ENCODE data around the gene NOS1AP.

NOS1AP gene

DNA sequence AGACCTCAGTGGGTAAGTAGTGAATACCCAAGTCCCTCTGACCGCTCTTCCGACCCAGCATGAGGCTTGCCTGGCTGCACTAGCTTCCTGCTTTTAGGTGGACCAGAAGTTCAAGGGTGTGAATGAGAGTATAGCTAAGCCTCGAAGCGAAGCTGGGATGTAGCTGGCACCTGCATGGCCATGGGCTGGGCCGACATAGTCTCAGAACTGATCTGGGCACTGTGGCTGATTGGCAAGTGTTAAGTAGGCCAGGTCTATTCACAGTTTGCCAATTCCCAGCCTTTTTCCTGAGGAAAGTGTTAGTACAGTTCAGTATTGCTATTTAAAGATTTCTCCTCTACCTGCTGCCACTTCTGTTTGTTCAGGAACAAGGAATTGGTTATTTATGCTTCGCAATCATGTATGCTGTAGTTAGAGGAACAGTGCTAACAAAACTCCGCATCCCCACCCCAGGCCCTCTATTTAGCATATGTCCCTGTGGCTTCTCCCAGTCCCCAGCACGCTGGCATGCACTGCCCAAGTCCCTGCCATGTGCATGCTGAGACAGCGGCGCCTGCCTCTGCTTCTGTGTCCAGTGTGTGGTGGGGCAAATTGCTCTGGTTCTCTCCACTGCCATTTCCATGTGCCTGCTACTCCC, 290.9 kb downstream of the NOS1AP start:
- in situ Hi-C loops (cut with MboI; ENCODE audit: low sequenced_read_pairs) = no loop called here

DNA sequence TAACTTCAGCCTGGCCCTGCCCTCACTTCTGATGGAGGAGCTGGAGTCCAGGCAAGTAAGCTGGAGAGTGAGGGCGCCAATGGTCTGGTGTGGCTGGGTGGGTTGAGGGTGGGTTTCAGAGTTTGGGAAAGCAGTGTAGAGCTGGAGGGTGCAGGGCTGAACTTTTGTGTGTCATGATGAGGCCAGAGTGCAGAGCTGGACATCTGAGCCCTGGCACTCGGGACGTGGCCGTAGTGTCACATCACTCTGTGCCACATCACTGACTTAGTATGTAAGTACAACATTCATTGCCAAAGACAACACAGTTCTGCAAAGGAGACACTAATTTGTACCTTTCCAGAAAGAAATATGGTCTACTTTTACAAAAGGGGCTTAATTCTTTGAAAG, 291.4 kb downstream of the NOS1AP start:
- in situ Hi-C loops (cut with MboI; ENCODE audit: low sequenced_read_pairs) = no loop called here

DNA sequence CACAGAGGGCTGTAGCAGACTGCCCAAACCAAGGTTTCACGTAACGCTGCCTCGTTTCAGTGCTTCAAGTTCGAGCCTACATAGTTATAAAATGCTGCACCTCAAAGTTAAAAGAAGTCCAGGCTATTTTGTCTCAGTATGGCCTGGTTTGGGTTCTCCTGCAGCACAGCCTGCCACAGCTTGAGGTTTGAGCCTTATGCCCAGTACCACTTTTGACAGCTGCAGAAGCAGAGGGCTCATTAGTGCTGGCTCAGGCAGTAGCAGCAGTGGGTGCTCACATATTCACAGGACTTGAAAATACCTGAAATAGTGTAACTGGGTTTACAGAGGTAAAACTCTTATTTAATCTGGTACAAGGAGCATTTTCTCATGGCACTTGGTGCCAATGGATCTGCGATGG, 291.9 kb downstream of the NOS1AP start:
- in situ Hi-C loops (cut with MboI; ENCODE audit: low sequenced_read_pairs) = no loop called here

DNA sequence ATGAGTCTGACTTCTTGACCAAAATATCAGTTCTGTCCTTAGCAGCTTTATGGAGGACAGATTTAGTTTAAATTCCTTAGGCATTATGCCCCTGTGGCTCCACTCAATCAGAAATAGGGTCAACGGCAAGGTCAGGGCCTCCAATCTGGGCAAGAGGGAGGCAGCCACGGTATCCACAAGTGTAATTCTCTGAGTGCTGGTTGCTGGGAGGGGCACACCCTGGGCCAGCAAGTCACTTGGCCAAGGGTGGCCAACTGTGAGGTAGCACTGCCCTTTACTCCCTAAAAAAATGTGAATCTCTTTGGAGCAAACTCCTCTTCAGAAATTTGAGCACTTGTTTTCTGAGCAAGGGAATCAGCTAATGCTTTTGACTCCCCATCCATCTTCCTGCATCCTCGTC, 294.3 kb downstream of the NOS1AP start:
- in situ Hi-C loops (cut with MboI; ENCODE audit: low sequenced_read_pairs) = no loop called here

DNA sequence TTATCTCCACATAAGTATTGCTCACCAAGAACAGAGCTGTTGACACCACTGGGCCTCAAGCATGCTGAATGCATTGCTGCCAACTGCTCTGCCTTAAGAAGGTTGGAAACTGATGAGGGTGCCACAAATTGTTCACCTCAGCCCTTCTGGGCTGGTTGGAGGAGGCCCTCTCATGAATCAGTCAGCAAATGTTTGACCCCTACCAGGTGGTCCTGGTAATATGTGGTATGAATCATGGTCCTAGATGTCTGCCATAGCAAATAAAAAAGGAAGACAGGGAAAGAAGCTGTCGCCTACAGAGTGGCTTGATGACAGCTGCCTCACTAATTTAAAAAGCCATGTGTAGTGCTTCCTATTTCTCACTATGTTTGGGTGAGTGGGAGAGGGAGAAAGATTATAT, 295.0 kb downstream of the NOS1AP start:
- in situ Hi-C loops (cut with MboI; ENCODE audit: low sequenced_read_pairs) = no loop called here

DNA sequence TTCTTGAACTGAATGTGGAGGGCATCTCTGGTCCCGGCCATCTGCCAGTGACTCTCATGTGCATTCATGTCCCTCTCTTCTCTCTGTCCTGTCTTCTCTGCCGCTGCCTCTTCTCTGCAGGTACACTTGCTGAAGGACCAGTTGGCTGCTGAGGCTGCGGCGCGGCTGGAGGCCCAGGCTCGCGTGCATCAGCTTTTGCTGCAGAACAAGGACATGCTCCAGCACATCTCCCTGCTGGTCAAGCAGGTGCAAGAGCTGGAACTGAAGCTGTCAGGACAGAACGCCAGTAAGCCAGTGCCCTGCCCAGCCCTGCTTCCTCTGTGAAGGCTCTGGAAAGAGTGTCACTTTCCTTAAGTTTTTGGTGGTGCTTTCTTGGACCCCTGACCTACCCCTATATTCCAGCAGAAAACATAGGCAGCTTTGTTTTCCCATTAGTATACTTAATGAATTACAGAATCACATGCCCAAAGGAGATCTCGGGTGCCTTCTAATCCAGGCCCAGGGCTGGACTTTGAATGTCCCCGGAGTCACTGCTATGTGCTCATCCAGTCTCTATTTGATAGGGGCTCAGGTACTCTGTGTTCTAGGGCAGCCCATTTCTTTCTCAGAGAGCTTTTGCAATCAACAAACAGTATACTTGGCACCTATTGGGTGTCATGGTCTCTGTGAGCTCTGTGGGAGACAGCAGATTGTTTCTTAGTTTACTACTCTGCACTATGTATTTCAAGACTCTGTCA, 296.0 kb downstream of the NOS1AP start:
- in situ Hi-C loops (cut with MboI; ENCODE audit: low sequenced_read_pairs) = no loop called here

DNA sequence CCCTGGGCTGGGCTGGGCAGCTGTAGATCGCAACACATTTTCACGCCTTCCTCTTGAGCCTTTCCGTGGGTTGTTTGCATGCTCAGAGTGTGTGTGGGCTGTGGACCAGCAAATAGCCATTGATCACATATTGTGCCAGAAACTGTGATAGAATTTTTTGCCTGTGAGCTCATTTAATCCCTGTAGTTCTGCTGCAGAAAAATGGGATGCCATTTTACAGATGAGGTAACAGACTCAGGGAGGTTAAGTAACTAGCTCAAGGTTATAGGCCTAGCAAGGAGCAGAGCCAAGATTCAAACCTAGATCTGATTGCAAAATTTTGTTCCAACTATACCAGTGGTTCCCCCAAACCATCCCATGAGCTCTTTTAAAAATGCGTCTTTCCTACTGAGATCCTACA, 296.7 kb downstream of the NOS1AP start:
- in situ Hi-C loops (cut with MboI; ENCODE audit: low sequenced_read_pairs) = no loop called here

DNA sequence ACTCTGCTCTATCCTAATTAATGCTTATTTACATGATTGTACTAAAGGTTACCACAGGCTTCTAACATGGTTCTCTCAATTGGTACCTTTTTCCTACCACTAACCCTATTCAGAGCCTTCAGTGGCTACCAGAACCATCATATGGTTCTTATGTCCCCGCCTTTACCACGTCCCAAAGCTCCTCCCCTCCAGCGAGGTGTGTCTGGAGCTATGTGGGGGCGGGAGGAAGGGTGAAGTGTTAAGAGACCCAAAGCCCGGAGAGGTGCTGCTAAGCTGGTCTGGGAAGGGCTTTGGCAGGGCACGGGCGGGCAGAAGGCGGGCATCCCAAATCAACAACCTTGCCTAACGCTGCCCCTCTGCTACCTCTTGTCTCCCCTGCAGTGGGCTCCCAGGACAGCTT, 297.2 kb downstream of the NOS1AP start:
- in situ Hi-C loops (cut with MboI; ENCODE audit: low sequenced_read_pairs) = no loop called here

DNA sequence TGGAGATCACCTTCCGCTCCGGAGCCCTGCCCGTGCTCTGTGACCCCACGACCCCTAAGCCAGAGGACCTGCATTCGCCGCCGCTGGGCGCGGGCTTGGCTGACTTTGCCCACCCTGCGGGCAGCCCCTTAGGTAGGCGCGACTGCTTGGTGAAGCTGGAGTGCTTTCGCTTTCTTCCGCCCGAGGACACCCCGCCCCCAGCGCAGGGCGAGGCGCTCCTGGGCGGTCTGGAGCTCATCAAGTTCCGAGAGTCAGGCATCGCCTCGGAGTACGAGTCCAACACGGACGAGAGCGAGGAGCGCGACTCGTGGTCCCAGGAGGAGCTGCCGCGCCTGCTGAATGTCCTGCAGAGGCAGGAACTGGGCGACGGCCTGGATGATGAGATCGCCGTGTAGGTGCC, 297.6 kb downstream of the NOS1AP start:
- in situ Hi-C loops (cut with MboI; ENCODE audit: low sequenced_read_pairs) = no loop called here

DNA sequence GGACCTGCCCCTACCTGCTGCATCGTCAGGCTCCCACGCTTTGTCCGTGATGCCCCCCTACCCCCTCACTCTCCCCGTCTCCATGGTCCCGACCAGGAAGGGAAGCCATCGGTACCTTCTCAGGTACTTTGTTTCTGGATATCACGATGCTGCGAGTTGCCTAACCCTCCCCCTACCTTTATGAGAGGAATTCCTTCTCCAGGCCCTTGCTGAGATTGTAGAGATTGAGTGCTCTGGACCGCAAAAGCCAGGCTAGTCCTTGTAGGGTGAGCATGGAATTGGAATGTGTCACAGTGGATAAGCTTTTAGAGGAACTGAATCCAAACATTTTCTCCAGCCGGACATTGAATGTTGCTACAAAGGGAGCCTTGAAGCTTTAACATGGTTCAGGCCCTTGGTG, 298.3 kb downstream of the NOS1AP start:
- in situ Hi-C loops (cut with MboI; ENCODE audit: low sequenced_read_pairs) = no loop called here

DNA sequence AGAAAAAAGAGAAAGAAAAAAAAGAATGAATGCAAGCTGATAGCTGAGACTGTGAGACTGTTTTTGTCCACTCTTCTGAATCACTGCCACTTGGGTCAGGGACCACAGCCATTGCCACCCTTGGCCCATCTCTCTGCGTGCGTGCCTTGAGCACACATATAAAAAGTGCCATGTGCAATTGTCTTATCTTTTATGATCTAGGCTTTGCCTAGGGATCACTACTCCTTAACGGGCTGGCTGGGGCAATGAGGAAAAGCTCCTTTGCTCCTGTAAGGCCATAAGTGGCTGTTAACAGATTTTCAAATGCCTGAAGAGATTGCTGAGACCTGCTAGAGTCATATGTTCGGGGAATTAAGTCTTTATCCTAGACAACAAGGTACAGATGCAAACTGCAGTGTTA, 299.0 kb downstream of the NOS1AP start:
- in situ Hi-C loops (cut with MboI; ENCODE audit: low sequenced_read_pairs) = no loop called here

DNA sequence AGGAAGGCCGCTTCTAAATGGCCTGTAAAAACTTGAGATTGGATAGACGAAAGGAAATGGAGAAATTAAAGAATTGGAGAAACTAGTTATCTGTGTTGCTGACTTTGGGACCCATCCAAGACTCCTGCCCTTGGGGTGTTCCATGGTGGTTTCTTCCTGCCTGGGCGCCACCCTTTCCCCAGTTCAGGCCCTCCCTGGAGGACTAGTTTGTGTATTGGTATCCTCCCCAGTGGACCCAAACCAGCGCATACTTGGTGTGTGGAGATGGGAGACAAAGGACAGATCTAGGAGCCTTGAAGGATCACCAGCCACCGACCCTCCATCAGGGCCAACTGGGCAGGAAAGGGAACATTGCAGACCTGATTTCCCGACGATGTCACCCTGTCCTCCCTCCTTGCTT, 300.1 kb downstream of the NOS1AP start:
- in situ Hi-C loops (cut with MboI; ENCODE audit: low sequenced_read_pairs) = no loop called here

DNA sequence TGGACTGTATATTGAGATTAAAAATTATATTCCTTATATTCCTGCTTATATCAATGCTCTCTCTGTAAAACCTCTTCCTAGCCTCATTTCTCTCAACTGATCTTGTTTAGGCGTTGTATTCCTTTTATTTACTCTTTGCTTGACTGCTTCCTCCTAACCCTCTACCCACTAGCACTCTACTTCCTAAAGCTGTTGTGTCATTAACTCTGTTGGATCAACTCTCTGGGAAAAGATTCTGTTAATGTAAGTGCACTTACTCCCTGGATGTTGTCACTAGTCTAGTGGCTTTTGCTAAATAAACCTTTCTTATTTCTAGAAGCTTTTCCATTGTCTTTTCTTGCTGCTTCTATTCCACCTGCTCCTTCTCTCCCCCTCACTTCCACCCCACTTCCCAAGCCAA, 300.7 kb downstream of the NOS1AP start:
- in situ Hi-C loops (cut with MboI; ENCODE audit: low sequenced_read_pairs) = no loop called here

DNA sequence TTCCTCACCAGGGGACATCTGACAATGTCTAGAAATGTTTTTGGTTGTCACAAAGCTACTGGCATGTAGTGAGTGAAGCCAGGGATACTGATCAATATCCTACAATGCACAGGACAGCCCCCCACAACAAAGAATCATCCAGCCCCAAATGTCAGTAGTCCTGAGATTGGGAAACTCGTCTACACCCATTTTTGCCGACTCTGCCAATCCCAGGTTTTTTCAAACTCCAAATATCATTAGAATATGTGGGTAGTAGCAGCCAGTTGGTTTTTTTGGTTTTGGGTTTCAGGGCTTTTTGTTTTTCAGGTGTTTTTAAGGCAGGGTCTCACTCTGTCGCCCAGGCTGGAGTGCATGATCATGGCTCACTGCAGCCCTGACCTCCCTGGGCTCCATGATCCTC, 301.2 kb downstream of the NOS1AP start:
- in situ Hi-C loops (cut with MboI; ENCODE audit: low sequenced_read_pairs) = no loop called here

DNA sequence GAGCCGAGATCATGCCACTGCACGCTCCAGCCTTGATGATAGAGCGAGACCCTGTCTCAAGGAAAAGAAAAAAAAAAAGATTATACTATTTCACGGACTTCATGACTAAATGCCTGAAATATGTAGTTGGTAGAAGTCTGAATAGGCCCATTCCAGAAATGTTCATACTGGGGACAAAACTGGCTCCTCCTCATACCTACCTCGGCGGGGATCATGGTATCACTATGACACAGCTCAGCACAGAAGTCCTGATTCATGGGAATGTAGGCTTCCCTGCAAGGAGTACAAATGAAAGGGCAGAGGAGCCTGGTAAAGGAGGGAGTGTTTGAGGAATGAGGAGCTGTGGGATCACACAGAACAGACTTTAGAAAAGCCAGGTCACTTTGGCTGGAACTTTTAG, 302.1 kb downstream of the NOS1AP start:
- in situ Hi-C loops (cut with MboI; ENCODE audit: low sequenced_read_pairs) = no loop called here

DNA sequence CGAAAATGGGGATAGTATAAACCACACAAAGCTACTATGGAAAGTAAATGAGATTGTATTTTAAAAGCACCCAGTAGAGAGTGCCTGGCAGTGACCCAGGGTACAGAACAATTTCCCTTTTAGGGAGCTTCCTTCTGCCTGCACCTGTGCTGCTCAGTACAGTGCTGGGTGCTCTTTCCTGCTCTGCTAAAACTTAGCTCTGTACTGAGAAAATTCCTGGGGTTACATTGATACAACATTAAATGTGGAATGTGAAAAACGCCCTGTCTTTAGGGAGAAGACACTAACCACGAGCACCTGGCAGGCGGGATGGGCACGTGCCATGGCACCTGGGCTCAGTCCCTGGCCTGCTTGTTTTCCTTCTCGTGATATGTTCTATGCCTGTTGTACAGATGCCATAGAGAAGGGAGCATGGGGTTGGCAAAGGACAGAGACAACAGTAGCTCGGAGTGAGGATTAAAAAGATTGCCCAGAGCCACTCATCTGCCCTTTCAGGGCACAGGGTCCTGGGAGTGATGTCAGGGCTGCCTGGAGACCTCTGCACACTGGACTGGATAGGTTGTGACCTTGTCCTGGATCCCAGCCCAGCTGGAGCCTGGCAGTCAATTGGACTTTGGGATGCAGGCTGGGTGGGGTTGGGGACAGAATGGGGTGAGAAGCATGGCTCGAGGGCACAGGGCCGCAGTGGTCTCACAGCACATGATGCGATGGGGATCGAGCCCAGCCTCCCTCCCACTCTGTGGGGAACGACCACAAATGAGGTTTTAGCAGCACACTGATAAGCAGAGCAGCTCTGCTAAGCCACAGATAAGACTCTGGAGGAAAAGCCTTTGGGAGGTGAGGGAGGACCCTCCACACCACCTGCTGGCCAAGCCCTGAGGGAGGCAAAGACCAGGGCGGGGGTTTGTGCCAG, 302.9 kb downstream of the NOS1AP start:
- in situ Hi-C loops (cut with MboI; ENCODE audit: low sequenced_read_pairs) = no loop called here

DNA sequence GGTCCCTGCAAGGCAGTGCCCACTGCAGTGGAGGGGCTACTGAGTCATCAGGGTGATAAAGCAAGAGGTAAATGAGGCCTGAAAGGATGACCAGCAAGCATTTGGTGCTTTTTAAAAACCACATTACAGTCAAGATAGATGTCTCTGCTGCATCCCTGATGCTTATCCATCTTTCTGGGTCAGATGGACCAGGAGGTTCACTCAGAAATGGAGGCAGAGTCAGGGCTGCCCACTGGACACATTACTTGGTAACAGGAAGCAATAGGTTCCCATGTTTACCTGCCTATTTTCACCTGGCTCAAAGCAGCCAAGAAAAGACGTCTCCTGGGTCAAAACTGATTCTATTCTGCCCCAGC, 303.6 kb downstream of the NOS1AP start:
- in situ Hi-C loops (cut with MboI; ENCODE audit: low sequenced_read_pairs) = no loop called here

DNA sequence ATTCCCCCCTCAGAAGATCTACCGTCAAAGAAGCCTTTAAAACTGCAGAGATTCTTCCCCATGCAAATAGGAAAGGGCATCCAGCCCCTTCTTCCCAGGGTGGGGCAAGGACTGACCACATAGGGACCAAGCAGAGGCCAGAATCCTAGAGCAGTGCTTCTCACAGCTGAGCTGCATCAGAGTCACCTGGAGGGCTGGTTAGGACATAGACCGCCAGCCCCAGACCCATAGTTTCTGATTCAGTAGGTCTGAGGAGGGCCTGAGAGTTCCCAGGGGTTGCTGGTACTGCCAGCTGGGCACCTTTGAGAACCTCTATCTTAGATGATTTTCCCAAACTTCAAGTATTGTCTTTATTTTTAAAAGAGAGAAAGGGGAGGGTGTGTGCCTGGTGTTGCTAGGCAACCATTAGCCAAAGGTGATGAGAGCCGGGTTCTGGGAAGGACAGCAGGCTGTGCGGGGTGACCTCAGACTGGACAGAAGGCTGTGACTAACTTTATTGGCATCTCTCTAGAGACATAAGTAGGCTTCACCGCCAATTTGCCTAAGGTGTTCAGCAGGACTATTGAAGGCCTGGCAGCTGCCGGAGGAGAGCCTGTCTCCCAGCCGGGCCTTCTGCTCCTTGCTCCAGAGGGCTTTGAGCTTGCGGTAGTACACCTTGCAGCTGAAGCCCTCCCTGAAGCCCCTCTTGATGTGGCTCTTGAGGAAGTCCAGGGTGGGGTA, 304.2 kb downstream of the NOS1AP start:
- in situ Hi-C loops (cut with MboI; ENCODE audit: low sequenced_read_pairs) = no loop called here

DNA sequence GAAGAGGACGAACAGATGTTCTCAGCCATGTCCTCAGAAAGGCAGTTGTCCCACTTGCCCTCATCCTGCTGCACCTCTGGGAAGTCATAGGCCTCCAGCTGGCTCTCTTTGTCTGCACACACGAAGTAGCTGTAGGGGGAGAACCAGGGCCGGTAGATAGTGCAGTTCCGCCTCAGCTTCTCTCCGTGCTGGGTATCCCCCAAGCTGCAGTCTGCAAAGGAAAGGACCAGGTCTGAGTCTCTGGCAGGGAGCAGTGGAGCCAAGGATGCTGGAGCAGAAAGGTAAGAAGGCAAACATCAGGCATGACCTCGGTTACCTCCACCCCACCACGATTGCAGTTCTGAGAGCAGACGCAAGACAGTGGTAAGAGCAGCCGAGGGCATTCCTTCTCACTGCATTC, 304.9 kb downstream of the NOS1AP start:
- in situ Hi-C loops (cut with MboI; ENCODE audit: low sequenced_read_pairs) = no loop called here

DNA sequence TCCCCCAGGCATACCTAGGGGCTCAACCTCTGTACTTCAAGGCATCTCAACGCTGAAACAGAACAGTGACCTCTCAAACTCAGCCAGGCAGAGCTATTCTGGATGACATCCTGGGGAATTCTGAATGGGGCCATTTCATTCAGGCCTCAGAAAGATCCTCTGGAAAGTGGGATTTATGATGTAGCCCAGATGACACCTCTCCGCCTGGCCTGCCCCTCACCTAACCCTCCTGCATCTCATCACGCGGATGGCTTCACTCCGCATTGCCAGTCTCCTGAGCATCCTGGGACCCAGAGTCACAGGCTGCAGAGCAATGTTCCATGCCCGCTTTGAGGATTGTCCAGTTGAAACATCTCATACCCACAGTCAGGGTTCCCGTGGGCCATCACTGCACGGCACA, 306.0 kb downstream of the NOS1AP start:
- in situ Hi-C loops (cut with MboI; ENCODE audit: low sequenced_read_pairs) = no loop called here

DNA sequence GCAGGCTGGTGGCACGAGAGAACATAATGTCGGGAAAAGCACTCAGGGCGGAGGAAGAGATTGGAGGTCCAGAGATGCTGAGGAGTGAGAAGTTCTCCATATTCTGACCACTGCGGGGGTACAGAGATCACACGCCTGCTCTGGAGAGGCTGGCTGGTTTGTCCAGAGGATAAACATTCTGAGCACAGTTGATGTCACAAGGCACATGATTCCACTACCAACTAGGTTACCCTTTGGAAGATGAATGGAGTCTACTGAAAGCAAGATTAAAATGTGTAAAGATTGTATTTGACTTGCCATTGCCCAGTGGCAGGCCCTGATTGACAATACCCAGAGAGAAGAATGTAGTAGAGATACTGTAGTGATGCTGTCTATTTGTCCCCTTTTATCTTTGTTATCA, 307.2 kb downstream of the NOS1AP start, which contains the start of gene SPATA46:
Gene SPATA46 (minus strand): TSS at position 164 of the 400 bp plus-strand sequence. CDS start 64 bp downstream, at position 100.
- in situ Hi-C loops (cut with MboI; ENCODE audit: low sequenced_read_pairs) = no loop called here

Measured in HL-60/S4 treated with phorbol 12-myristate 13-acetate at 8.2 ng/mL for 4 days and 3 days (cell line).